Chondrocyte (in vitro differentiated cells): Measurements from ENCODE around the gene SCD. TPM values are rescaled to one million over a fixed set of nuclear protein-coding genes. Genes with fewer than 3 reads are reported as not detected.

Source experiments
- DNase-seq: peaks from one replicate; pipeline ENCODE4 v3.0.0; 2021; ENCODE audit warnings: mixed read lengths, low spot score
- H3K27ac Mint-ChIP-seq: one replicate; pipeline ENCODE4 v1.8.0; 2021; ENCODE audit warnings: mild to moderate bottlenecking, moderate library complexity, mixed read lengths; ENCODE audit not compliant: unreplicated experiment
- H3K27me3 Mint-ChIP-seq: 2 replicates; pipeline ENCODE4 v1.8.0; 2021; ENCODE audit warnings: low read depth, mixed read lengths
- H3K36me3 Mint-ChIP-seq: 2 replicates; pipeline ENCODE4 v1.8.0; 2021; ENCODE audit warnings: low read depth, mixed read lengths
- H3K4me1 Mint-ChIP-seq: 2 replicates; pipeline ENCODE4 v1.8.0; 2021; ENCODE audit warnings: low read depth, mild to moderate bottlenecking, mixed read lengths
- H3K4me3 Mint-ChIP-seq: one replicate; pipeline ENCODE4 v1.8.0; 2021; ENCODE audit warnings: mild to moderate bottlenecking, moderate library complexity, mixed read lengths; ENCODE audit not compliant: unreplicated experiment
- H3K9me3 Mint-ChIP-seq: 2 replicates; pipeline ENCODE4 v1.8.0; 2021; ENCODE audit warnings: low read depth, mixed read lengths
- total RNA-seq: library from RNA; stranded (reverse); gene quantifications from 3 replicates; pipeline ENCODE4 v1.2.1, GENCODE V29; 2021
- TF ChIP-seq, protein P1 (sequence below): fragments of 200-600 bp; sonication (generic); IDR thresholded peaks from 2 replicates; pipeline ENCODE4 v1.5.0; 2021; ENCODE audit warnings: antibody characterized with exemption, mild to moderate bottlenecking, moderate library complexity

Gene SCD
- total RNA-seq, 1 donor from 2014 or later, result 74.1 TPM

GRCh38 chr10:100377830-100378229 lies 30.8 kb downstream of the SCD start:
- TF ChIP-seq, protein P1, sequence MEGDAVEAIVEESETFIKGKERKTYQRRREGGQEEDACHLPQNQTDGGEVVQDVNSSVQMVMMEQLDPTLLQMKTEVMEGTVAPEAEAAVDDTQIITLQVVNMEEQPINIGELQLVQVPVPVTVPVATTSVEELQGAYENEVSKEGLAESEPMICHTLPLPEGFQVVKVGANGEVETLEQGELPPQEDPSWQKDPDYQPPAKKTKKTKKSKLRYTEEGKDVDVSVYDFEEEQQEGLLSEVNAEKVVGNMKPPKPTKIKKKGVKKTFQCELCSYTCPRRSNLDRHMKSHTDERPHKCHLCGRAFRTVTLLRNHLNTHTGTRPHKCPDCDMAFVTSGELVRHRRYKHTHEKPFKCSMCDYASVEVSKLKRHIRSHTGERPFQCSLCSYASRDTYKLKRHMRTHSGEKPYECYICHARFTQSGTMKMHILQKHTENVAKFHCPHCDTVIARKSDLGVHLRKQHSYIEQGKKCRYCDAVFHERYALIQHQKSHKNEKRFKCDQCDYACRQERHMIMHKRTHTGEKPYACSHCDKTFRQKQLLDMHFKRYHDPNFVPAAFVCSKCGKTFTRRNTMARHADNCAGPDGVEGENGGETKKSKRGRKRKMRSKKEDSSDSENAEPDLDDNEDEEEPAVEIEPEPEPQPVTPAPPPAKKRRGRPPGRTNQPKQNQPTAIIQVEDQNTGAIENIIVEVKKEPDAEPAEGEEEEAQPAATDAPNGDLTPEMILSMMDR, result no peak
- Mint-ChIP-seq H3K4me3 (no peak overlapping the region), H3K27ac (no peak overlapping the region), H3K36me3 (peaks cover 15% of the 10 kb centered on the region), H3K27me3 (no peaks in the 10 kb centered on the region), H3K4me1 (no peaks in the 10 kb centered on the region), H3K9me3 (no peaks in the 10 kb centered on the region)
- no peak for DNase-seq

GRCh38 chr10:100380400-100380799 lies 33.4 kb downstream of the SCD start:
- no peaks in the 10 kb centered on the region for H3K4me1 Mint-ChIP-seq
- H3K27me3 Mint-ChIP-seq, result no peaks in the 10 kb centered on the region
- TF ChIP-seq, protein P1, result no peak
- no peak overlapping the region for H3K27ac Mint-ChIP-seq
- no peak overlapping the region for H3K4me3 Mint-ChIP-seq
- no peak for DNase-seq
- no peaks in the 10 kb centered on the region for H3K9me3 Mint-ChIP-seq
- peaks cover 18% of the 10 kb centered on the region for H3K36me3 Mint-ChIP-seq

GRCh38 chr10:100382553-100382952 lies 35.5 kb downstream of the SCD start:
- Mint-ChIP-seq H3K27ac (no peak overlapping the region), H3K4me3 (no peak overlapping the region), H3K9me3 (no peaks in the 10 kb centered on the region), H3K27me3 (no peaks in the 10 kb centered on the region), H3K4me1 (no peaks in the 10 kb centered on the region), H3K36me3 (peaks cover 23% of the 10 kb centered on the region)
- no peak for DNase-seq
- TF ChIP-seq, protein P1, result no peak

GRCh38 chr10:100383251-100383650 lies 36.2 kb downstream of the SCD start:
- Mint-ChIP-seq H3K27me3 (no peaks in the 10 kb centered on the region), H3K9me3 (no peaks in the 10 kb centered on the region), H3K36me3 (peaks cover 30% of the 10 kb centered on the region), H3K4me1 (no peaks in the 10 kb centered on the region), H3K4me3 (no peak overlapping the region), H3K27ac (no peak overlapping the region)
- TF ChIP-seq, protein P1, result no peak
- no peak for DNase-seq

GRCh38 chr10:100391163-100392002 lies 44.4 kb downstream of the SCD start:
- no peaks in the 10 kb centered on the region for H3K4me1 Mint-ChIP-seq
- peaks cover 11% of the 10 kb centered on the region for H3K36me3 Mint-ChIP-seq
- H3K9me3 Mint-ChIP-seq, result no peaks in the 10 kb centered on the region
- TF ChIP-seq, protein P1, result no peak
- no peak overlapping the region for H3K27ac Mint-ChIP-seq
- H3K27me3 Mint-ChIP-seq, result no peaks in the 10 kb centered on the region
- no peak for DNase-seq
- no peak overlapping the region for H3K4me3 Mint-ChIP-seq
